ENCODE measurements around the gene RAB11FIP3.

RAB11FIP3 gene

GRCh38 chr16:554640-555365 lies 129.4 kb downstream of the RAB11FIP3 start:
- no peak for DNase-seq (ENCODE audit: low read depth)

GRCh38 chr16:555528-556473 lies 130.4 kb downstream of the RAB11FIP3 start:
- no peak for DNase-seq (ENCODE audit: low read depth)

GRCh38 chr16:556474-557173 lies 131.2 kb downstream of the RAB11FIP3 start:
- DNase-seq (ENCODE audit: low read depth), result no peak

GRCh38 chr16:557463-558297 lies 132.2 kb downstream of the RAB11FIP3 start:
- no peak for DNase-seq (ENCODE audit: low read depth)

- DNase-seq (ENCODE audit: low read depth), result no peak
Observed at GRCh38 chr16:558298-559020, 133.0 kb downstream of the RAB11FIP3 start.

- no peak for DNase-seq (ENCODE audit: low read depth)
Observed at GRCh38 chr16:559021-559380, 133.6 kb downstream of the RAB11FIP3 start.

- DNase-seq (ENCODE audit: low read depth), result no peak
Observed at GRCh38 chr16:559411-560203, 134.2 kb downstream of the RAB11FIP3 start.

GRCh38 chr16:560204-560700 lies 134.8 kb downstream of the RAB11FIP3 start, which contains the start of gene PRR35:
TSS of gene PRR35 (plus strand) at chr16:560394. CDS start at chr16:563295, 2,901 bp downstream.
- no peak for DNase-seq (ENCODE audit: low read depth)

- no peak for DNase-seq (ENCODE audit: low read depth)
Observed at GRCh38 chr16:560701-561412, 135.4 kb downstream of the RAB11FIP3 start.

- DNase-seq (ENCODE audit: low read depth), result no peak
Observed at GRCh38 chr16:561413-561794, 136.0 kb downstream of the RAB11FIP3 start.

- no peak for DNase-seq (ENCODE audit: low read depth)
Observed at GRCh38 chr16:561957-562938, 136.8 kb downstream of the RAB11FIP3 start.

- no peak for DNase-seq (ENCODE audit: low read depth)
Observed at GRCh38 chr16:563072-563644, 137.7 kb downstream of the RAB11FIP3 start.

- no peak for DNase-seq (ENCODE audit: low read depth)
Observed at GRCh38 chr16:564690-565418, 139.4 kb downstream of the RAB11FIP3 start.

GRCh38 chr16:565419-566330 lies 140.2 kb downstream of the RAB11FIP3 start:
- DNase-seq (ENCODE audit: low read depth), result no peak

GRCh38 chr16:566475-567372 lies 141.3 kb downstream of the RAB11FIP3 start, which contains the start of gene NHLRC4:
TSS of gene NHLRC4 (plus strand) at chr16:567005. CDS start at chr16:568048, 1,043 bp downstream.
- DNase-seq (ENCODE audit: low read depth), result no peak
